Activated CD8-positive, alpha-beta T cell treated with anti-CD3 and anti-CD28 coated beads for 36 hours (primary cell): ENCODE results near the gene CEP295NL. TPM values are rescaled to one million over a fixed set of nuclear protein-coding genes. Genes with fewer than 3 reads are reported as not detected.

Source experiments
- ATAC-seq: fragments of 200-7000 bp; cut with Tn5 transposase; one replicate; pipeline ENCODE4 v1.10.0; 2021; ENCODE audit warnings: mild to moderate bottlenecking, moderate library complexity
- CTCF ChIA-PET: fragments of 350-600 bp; sonication (Branson Sonifier 250); formaldehyde crosslinking; loops from one replicate; lab custom pipeline; 2021; ENCODE audit warnings: antibody characterized with exemption; lab: Charles Lee
- POLR2A ChIA-PET: fragments of 350-600 bp; sonication (Branson Sonifier 250); formaldehyde crosslinking; loops from one replicate; lab custom pipeline; 2021; ENCODE audit warnings: antibody characterized with exemption; lab: Charles Lee
- DNase-seq: peaks from one replicate; pipeline ENCODE4 v3.0.0-alpha.2; 2020
- H3K27ac Mint-ChIP-seq: one replicate; pipeline ENCODE4 v1.8.0; 2021; ENCODE audit warnings: mild to moderate bottlenecking, mixed read lengths
- H3K27me3 Mint-ChIP-seq: one replicate; pipeline ENCODE4 v1.8.0; 2021; ENCODE audit warnings: mixed read lengths
- H3K36me3 Mint-ChIP-seq: one replicate; pipeline ENCODE4 v1.8.0; 2021; ENCODE audit warnings: low read depth, mixed read lengths
- H3K4me1 Mint-ChIP-seq: one replicate; pipeline ENCODE4 v1.8.0; 2021; ENCODE audit warnings: low read depth, mixed read lengths
- H3K4me3 Mint-ChIP-seq: one replicate; pipeline ENCODE4 v1.8.0; 2021; ENCODE audit warnings: mild to moderate bottlenecking, moderate library complexity, mixed read lengths
- H3K9me3 Mint-ChIP-seq: one replicate; pipeline ENCODE4 v1.8.0; 2021; ENCODE audit warnings: mixed read lengths
- intact Hi-C: fragments of 100-400 bp; cut with micrococcal nuclease; formaldehyde crosslinking; loops from one replicate; pipeline ENCODE4 v1.10.0; 2022
- total RNA-seq, 2 experiments: library from RNA; stranded (reverse); gene quantifications; one replicate each; pipeline ENCODE4 v1.2.3, GENCODE V29; 2021
- TF ChIP-seq, protein P1 (sequence below): fragments of 200-600 bp; IDR thresholded peaks from one replicate; pipeline ENCODE4 v1.8.0; 2022; ENCODE audit warnings: antibody characterized with exemption, mild to moderate bottlenecking

The CEP295NL gene
- total RNA-seq, 2 experiments from 2014 or later = 0.18 TPM; not detected in 1

- intact Hi-C loops = no loop called here
- H3K27ac Mint-ChIP-seq = no peak overlapping the region
- ChIA-PET POLR2A (no interaction called here), CTCF (interaction anchor here (1.0 to 5.0 kb wide), 3 partner anchors 10 to 128 kb away, joined by 3 to 30 read pairs (median 3); no protein-coding TSS in a partner anchor)
- no peak overlapping the region for H3K4me3 Mint-ChIP-seq
- DNase-seq = no peak
- H3K9me3 Mint-ChIP-seq = no peaks in the 10 kb centered on the region
- no peaks in the 10 kb centered on the region for H3K27me3 Mint-ChIP-seq
- TF ChIP-seq, protein P1, sequence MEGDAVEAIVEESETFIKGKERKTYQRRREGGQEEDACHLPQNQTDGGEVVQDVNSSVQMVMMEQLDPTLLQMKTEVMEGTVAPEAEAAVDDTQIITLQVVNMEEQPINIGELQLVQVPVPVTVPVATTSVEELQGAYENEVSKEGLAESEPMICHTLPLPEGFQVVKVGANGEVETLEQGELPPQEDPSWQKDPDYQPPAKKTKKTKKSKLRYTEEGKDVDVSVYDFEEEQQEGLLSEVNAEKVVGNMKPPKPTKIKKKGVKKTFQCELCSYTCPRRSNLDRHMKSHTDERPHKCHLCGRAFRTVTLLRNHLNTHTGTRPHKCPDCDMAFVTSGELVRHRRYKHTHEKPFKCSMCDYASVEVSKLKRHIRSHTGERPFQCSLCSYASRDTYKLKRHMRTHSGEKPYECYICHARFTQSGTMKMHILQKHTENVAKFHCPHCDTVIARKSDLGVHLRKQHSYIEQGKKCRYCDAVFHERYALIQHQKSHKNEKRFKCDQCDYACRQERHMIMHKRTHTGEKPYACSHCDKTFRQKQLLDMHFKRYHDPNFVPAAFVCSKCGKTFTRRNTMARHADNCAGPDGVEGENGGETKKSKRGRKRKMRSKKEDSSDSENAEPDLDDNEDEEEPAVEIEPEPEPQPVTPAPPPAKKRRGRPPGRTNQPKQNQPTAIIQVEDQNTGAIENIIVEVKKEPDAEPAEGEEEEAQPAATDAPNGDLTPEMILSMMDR = no peak
- no peaks in the 10 kb centered on the region for H3K4me1 Mint-ChIP-seq
- H3K36me3 Mint-ChIP-seq = no peaks in the 10 kb centered on the region
- ATAC-seq = no peak
Measured at GRCh38 chr17:78852709-78853121, 50.3 kb downstream of the CEP295NL start.

GRCh38 chr17:78849026-78849425, 54.0 kb downstream of the CEP295NL start:
- no peaks in the 10 kb centered on the region for H3K36me3 Mint-ChIP-seq
- DNase-seq = no peak
- no peaks in the 10 kb centered on the region for H3K27me3 Mint-ChIP-seq
- no peak overlapping the region for H3K27ac Mint-ChIP-seq
- CTCF ChIA-PET = interaction anchor here (2.2 kb wide), 1 partner anchor 122 kb away, joined by 9 read pairs; no protein-coding TSS in a partner anchor
- no peak overlapping the region for H3K4me3 Mint-ChIP-seq
- POLR2A ChIA-PET = interaction anchor here (1.1 kb wide), 1 partner anchor 123 kb away, joined by 3 read pairs; no protein-coding TSS in a partner anchor
- TF ChIP-seq, protein P1 = no peak
- intact Hi-C loops = no loop called here
- ATAC-seq = no peak
- H3K4me1 Mint-ChIP-seq = peaks cover 6% of the 10 kb centered on the region
- H3K9me3 Mint-ChIP-seq = no peaks in the 10 kb centered on the region

- no peak for ATAC-seq
- Mint-ChIP-seq H3K27me3 (no peaks in the 10 kb centered on the region), H3K4me1 (peaks cover 10% of the 10 kb centered on the region), H3K27ac (no peak overlapping the region), H3K9me3 (no peaks in the 10 kb centered on the region), H3K4me3 (no peak overlapping the region), H3K36me3 (no peaks in the 10 kb centered on the region)
- ChIA-PET POLR2A (no interaction called here), CTCF (interaction anchor here (1.0 to 2.2 kb wide), 3 partner anchors 19 to 401 kb away, joined by 3 to 9 read pairs (median 9); no protein-coding TSS in a partner anchor)
- TF ChIP-seq, protein P1 = no peak
- no peak for DNase-seq
- intact Hi-C loops = no loop called here
Measured at GRCh38 chr17:78847052-78847451, 55.9 kb downstream of the CEP295NL start.

GRCh38 chr17:78844301-78845005, 58.5 kb downstream of the CEP295NL start:
- intact Hi-C loops = loop anchor here (5.0 kb wide), 1 partner anchor 37 kb away; no protein-coding TSS in a partner anchor
- POLR2A ChIA-PET = no interaction called here
- no peak overlapping the region for H3K4me3 Mint-ChIP-seq

More at GRCh38 chr17:78844301-78845005, 58.5 kb downstream of the CEP295NL start:
- peak; percentile 26 for DNase-seq
- ATAC-seq = no peak
- Mint-ChIP-seq H3K27me3 (no peaks in the 10 kb centered on the region), H3K36me3 (peaks cover 4% of the 10 kb centered on the region), H3K9me3 (no peaks in the 10 kb centered on the region), H3K27ac (no peak overlapping the region), H3K4me1 (peaks cover 15% of the 10 kb centered on the region)
- TF ChIP-seq, protein P1 = no peak
- CTCF ChIA-PET = no interaction called here
